H1 (cell line): Measurements from ENCODE around the gene GRB14. TPM values are rescaled to one million over a fixed set of nuclear protein-coding genes. Genes with fewer than 3 reads are reported as not detected.

ENCODE experiments used
- RAD21 ChIP-seq, 2 experiments: IDR thresholded peaks in 1 of 2; conservative IDR thresholded peaks in 1 of 2; 2 replicates each; pipeline ENCODE4 v1.6.1; 2011; ENCODE audit warnings: low read depth in 2 of 2, low read length in 2 of 2, improper control_type of control experiment in 1 of 2, inconsistent platforms in 1 of 2, mild to moderate bottlenecking in 1 of 2, moderate library complexity in 1 of 2
- polyA plus RNA-seq, 7 experiments: library from polyadenylated mRNA; depleted of rRNA in 3 of 7; stranded (reverse) in 5 of 7; unstranded in 2 of 7; fragments of >200 nt in 5 of 7; fragments of 200-250 nt in 2 of 7; gene quantifications; 1 replicate in 5 of 7; 2 replicates in 1 of 7; 4 replicates in 1 of 7; pipeline versions ENCODE4 v1.2.1 to v1.2.3, GENCODE V29; 2011 to 2013; ENCODE audit warnings: missing spikeins in 2 of 7, mixed read lengths in 2 of 7
- total RNA-seq: library from RNA; stranded (reverse); fragmentation: NEBNext Ultra II Directional; extraction: Animal tissue kit (Norgen Biotek cat#: 25700); gene quantifications from 2 replicates; pipeline ENCODE4 v1.2.1, GENCODE V29; 2021

The GRB14 gene
- total and polyA plus RNA-seq, 2 of the 8 experiments (the other 6 are each of a cell fraction or from before 2014, with no cell fraction given), result 2.5 to 11.6 TPM

DNA sequence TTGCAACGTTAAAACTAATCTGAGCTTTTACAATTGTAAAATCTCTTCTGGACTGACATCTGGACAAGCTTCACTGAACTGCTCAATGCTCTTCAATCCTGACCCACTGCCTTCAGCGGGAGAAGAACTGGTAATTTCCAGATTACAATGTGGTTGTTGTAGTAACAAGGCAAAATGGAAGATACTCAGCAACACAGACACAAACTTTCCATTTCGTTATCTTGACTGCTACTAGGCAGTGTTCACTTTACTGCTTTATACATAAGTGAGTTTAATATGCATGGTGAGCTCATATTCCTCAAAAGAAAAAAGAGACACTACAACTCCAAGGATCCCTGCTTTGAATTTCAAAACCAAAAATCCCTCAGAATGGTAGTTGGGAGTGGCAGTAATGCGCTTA is 51.9 kb downstream of the GRB14 start (continued):
- TF ChIP-seq RAD21 (IDR thresholded peaks at IDR 0.05 in 1 of 2, conservative IDR thresholded peaks at IDR 0.05 in 1 of 2; ENCODE audit: low read depth in 2 of 2, low read length in 2 of 2), result no peak
